HEK293 (cell line): Measurements from ENCODE around the gene THSD7B.

Experiments
- ZBTB21 ChIP-seq: fragments of 450-650 bp; formaldehyde crosslinking; IDR thresholded peaks from 2 replicates; pipeline ENCODE4 v1.5.1; 2017; ENCODE audit warnings: missing biosample characterization, missing genetic modification characterization
- ZNF423 ChIP-seq: fragments of 450-650 bp; formaldehyde crosslinking; IDR thresholded peaks from 2 replicates; pipeline ENCODE4 v1.5.1; 2016; ENCODE audit warnings: missing biosample characterization, missing genetic modification characterization
- TF ChIP-seq, protein P1 (sequence below): fragments of 450-650 bp; formaldehyde crosslinking; IDR thresholded peaks from 2 replicates; pipeline ENCODE4 v1.5.1; 2016; ENCODE audit warnings: missing biosample characterization, missing genetic modification characterization
- TF ChIP-seq, protein P2 (sequence below): fragments of 450-650 bp; formaldehyde crosslinking; IDR thresholded peaks from 2 replicates; pipeline ENCODE4 v1.5.1; 2016; ENCODE audit warnings: missing biosample characterization, missing genetic modification characterization

DNA sequence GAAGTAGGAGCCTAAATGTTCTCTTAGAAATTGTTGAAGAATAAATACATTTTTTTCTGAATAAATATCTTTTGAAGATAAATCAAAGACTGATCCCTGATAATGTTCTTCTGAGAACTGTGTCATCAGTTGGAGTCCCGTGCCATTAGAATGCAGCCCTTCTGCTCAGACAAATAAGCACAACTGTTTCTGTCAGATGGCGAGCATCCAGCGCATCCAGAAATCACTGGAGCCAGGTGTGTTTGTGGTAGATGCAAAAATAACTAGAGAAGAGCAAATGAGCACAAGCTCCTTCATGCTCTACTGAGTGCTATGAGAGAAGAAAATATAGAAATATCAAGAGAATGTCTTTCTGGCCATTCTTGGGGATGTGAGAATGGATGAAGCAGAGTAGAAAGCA is 573.7 kb downstream of the THSD7B start:
- TF ChIP-seq, protein P1, sequence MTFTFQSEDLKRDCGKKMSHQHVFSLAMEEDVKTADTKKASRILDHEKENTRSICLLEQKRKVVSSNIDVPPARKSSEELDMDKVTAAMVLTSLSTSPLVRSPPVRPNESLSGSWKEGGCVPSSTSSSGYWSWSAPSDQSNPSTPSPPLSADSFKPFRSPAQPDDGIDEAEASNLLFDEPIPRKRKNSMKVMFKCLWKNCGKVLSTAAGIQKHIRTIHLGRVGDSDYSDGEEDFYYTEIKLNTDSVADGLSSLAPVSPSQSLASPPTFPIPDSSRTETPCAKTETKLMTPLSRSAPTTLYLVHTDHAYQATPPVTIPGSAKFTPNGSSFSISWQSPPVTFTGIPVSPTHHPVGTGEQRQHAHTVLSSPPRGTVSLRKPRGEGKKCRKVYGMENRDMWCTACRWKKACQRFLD (tag by site-specific recombination), result no peak
- TF ChIP-seq ZNF423 (tag by site-specific recombination) (no peak), ZBTB21 (tag by site-specific recombination) (no peak)
- TF ChIP-seq, protein P2, sequence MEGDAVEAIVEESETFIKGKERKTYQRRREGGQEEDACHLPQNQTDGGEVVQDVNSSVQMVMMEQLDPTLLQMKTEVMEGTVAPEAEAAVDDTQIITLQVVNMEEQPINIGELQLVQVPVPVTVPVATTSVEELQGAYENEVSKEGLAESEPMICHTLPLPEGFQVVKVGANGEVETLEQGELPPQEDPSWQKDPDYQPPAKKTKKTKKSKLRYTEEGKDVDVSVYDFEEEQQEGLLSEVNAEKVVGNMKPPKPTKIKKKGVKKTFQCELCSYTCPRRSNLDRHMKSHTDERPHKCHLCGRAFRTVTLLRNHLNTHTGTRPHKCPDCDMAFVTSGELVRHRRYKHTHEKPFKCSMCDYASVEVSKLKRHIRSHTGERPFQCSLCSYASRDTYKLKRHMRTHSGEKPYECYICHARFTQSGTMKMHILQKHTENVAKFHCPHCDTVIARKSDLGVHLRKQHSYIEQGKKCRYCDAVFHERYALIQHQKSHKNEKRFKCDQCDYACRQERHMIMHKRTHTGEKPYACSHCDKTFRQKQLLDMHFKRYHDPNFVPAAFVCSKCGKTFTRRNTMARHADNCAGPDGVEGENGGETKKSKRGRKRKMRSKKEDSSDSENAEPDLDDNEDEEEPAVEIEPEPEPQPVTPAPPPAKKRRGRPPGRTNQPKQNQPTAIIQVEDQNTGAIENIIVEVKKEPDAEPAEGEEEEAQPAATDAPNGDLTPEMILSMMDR (tag by site-specific recombination), result no peak
